Activated effector memory CD4-positive, alpha-beta T cell treated with anti-CD3 and anti-CD28 coated beads, Interleukin-2, amount 50 U/mL, for 16 hours (primary cell): ENCODE results near the gene STK39.
"Not testable (repeated sequence)": the region's sequence is repeated elsewhere in the genome, so short reads cannot be mapped to it uniquely, and the experiment has no call there.

Experiments
- DNase-seq: peaks from one replicate; pipeline ENCODE4 v3.0.0-alpha.2; 2020

The STK39 gene

GRCh38 chr2:168247341-168248261 is at the start of gene STK39:
STK39 (minus strand) TSS chr2:168247595; CDS start chr2:168247435, 160 bp downstream.
- DNase-seq: peak; percentile 91

GRCh38 chr2:168295051-168295450 is 47.7 kb upstream of the STK39 start:
- no peak for DNase-seq

GRCh38 chr2:168294409-168294808 is 47.0 kb upstream of the STK39 start:
- DNase-seq: no peak

DNA sequence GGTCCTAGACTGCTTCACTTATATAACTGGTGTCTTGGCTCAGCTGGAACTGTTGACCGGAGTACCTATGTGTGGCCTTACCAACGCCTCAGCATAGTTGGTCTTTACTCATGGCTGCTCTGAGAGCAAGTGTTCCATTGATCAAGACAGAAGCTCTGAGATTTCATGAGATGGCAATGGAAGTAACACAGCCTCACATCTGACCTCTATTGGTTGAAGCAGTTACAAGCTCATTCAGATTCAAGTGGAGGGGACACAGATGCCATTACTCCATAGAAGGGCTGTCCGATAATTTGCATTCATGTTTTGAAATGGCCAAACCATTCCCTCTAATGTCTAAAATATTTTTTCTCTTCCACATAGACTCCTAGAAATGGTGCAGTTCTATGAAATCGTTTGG is 46.4 kb upstream of the STK39 start:
- DNase-seq: no peak

GRCh38 chr2:168290391-168290790 is 43.0 kb upstream of the STK39 start:
- DNase-seq: no peak

GRCh38 chr2:168289880-168290279 is 42.5 kb upstream of the STK39 start:
- DNase-seq: no peak

- DNase-seq: no peak
Observed at GRCh38 chr2:168286535-168286934, 39.1 kb upstream of the STK39 start.

GRCh38 chr2:168278424-168278888 is 31.1 kb upstream of the STK39 start:
- DNase-seq: no peak

DNA sequence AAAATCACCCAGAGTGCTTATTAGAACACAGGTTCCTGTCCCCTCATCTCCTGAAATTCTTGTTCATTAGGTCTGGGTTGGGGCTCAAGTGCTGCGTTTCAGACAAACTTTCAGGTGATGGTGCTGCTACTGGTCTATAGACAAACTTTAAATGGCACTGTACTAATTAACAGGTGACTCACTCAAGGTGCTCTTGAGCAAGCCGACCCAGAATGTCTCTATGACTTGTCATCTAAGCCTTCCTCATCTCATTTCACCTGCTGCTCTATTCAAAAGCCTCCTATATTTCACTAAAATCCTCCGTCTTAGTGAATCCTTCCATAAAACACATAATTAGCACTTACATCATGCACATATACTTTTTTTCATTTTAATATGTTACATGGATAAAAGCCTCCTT is 29.9 kb upstream of the STK39 start:
- no peak for DNase-seq

GRCh38 chr2:168272225-168272624 is 24.8 kb upstream of the STK39 start:
- no peak for DNase-seq

DNA sequence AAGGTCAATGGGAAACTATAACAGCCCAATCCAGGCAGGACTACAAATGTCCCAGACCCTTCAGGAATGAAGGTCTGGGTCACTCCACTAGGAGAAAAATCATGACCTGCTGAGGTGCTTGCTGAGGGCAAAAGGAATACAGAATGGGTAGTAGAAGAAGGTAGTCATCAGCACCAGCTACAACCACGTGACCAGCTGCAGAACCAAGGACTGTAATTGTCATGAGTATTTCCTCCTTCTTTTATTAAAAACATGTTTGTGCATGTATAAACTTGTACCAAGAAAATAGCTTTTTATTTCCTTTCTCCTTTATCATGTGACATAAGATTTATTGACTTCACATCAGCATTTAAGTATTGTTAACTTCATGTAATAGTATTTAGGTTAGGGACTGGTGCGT is 15.5 kb upstream of the STK39 start:
- not testable (repeated sequence) for DNase-seq

DNA sequence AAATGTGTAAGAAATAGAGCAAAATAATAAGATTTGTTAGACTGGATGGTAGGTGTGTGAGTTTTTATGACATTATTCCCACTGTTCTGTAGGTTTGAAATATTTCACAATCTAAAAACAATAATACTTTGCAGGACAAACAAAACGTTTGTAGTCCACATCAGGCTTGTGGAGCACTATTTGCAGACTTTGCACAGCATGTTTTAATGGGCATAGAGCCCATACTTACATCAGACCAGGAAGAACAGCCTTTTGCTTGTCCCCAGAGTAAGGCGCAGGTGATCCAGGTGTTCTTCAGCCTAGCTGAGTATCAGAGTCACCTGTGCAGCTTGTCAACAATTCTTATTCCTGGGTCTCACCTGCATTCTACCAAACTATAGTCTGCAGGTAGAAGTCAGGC is 9.1 kb upstream of the STK39 start:
- no peak for DNase-seq

- no peak for DNase-seq
Observed at GRCh38 chr2:168255866-168256265, 8.5 kb upstream of the STK39 start.

GRCh38 chr2:168255103-168255502 is 7.7 kb upstream of the STK39 start:
- DNase-seq: no peak

GRCh38 chr2:168254158-168254935 is 7.0 kb upstream of the STK39 start:
- DNase-seq: no peak

GRCh38 chr2:168253379-168253778 is 6.0 kb upstream of the STK39 start:
- no peak for DNase-seq

- DNase-seq: no peak
Observed at GRCh38 chr2:168252976-168253375, 5.6 kb upstream of the STK39 start.

DNA sequence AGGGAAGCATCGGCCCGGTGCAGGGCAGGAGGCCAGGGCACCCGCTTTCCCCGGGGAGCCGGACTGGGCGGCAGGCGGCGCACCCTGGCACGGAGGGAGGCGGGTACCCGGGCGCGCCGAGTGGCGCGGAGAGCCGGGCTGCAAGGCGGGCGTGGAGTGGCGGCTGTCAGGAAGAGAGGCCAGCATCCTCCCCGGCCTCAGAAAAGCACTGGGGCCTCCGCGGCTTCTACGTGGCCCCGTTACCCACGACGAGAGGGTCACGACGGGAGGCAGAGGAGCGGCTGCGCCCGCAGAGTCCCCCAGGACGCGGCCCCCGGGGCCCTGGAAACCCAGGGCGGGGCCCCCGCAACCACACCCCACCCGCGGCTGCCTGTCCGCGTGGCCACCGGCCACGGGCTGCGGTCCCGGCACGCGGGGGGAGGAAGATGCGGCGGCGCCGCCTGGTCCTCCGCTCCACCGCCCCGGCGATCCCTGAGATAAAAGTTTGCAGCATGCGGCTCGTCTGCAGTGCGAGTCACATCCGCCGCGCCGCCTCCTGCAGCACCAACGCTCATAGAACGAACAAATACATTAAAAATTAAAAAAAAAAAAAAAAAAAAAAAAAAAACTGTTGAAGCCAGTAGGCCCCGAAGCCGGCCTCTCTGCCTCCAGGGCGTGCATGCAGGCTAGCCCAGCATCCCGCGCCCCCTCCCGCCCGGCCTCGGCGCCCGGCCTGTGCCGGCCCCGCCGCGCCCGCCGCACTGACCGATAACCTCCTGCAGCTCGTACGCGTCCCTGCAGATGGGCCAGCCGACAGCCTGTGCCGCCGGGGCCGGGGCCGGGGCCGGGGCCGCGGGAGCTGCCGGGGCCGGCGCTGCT is 683 bp downstream of the STK39 start:
- peak; percentile 93 for DNase-seq

DNA sequence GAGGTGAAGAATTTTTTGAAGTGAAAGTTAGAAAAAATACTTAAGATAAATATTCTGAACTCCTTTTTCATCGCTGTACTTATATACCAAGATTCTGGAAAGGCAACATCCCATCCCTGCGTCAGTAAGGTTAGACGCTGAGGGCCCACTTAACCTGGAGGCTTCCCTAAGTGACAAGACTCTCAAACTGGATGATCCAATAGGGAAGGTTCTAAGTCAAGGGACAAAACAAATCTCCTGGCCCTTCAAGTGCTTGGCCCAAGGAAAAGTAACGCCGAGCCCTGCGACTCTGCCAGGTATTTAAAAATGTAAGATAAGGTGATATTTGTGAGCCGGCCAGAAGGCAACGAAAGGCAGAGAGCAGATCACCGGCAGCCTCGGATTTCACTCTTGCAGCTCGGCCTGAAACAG is 1.3 kb downstream of the STK39 start:
- no peak for DNase-seq

DNA sequence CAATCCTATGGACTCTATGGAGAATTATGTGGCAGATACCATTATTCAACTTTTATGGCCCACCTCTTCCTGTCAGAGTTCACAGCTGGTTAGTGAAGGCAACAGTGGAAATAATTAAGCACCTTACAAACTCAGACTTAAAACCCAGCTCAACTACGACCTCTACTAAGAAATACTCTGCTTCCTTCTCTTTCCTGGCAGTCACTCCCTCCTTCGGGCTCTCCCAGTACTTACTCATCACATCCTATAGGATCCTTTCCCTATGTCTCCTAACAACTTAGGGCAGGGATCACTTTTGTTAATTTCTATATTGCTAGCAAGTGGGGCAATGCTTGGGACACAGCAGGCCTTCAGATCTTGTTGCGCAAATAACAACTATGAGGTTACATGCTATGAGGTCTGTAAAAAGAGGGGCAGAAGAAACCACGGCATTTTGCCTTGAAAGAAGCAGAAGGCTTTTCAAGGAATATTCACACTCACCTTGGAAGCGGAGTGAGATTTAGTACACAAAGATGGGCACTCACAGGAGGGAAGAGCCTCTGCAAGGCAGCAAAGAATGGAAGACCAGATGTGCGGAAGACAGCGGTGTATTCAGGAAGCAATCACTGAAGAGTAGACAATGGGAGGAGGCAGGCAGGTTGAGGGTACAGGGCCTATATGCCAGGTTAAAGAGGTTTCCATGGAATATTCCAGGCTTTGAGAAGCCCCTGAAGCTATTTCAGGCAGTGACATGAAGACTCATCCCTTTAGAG is 2.1 kb downstream of the STK39 start:
- DNase-seq: no peak

- DNase-seq: peak; percentile 77
Observed at GRCh38 chr2:168244318-168244717, 3.1 kb downstream of the STK39 start.

DNA sequence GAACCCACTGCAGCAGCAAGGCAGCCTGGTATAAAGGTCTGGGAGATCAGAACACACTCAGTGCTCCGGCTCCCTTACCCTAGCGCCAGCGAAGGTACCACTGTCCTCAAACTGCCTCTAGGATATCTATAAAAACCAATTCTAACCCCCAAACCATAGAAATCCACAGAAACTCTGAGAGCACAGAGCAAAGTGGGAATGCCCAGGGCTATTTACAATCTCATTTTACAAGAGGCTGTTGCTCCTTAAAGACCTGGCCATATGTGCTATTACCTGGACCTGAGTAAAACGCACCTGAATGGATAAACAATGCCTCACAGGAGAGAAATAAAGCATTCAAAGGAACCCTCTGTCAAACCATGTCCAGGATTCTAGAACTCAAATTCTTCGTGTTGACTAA is 4.3 kb downstream of the STK39 start:
- DNase-seq: no peak
